H9 (cell line): ENCODE measurements around the gene MRAS. TPM values are rescaled to one million over a fixed set of nuclear protein-coding genes. Genes with fewer than 3 reads are reported as not detected.

Experiments used
- DNase-seq: peaks from one replicate; pipeline ENCODE4 v3.0.0-alpha.2; 2017
- H2AFZ ChIP-seq: one replicate; pipeline ENCODE4 v1.6.1; 2013; ENCODE audit warnings: mild to moderate bottlenecking, low read length, control low read depth, moderate library complexity
- H2AK5ac ChIP-seq: 2 replicates; pipeline ENCODE4 v1.6.1; 2013; ENCODE audit warnings: low read length, control low read depth, mixed read lengths; ENCODE audit not compliant: insufficient read length
- H2BK120ac ChIP-seq: one replicate; pipeline ENCODE4 v1.6.1; 2013; ENCODE audit warnings: low read depth, mild to moderate bottlenecking, low read length, control low read depth, inconsistent platforms; ENCODE audit not compliant: poor library complexity, severe bottlenecking
- H2BK12ac ChIP-seq: 2 replicates; pipeline ENCODE4 v1.6.1; 2013; ENCODE audit warnings: low read length, control low read depth, mixed read lengths, low read depth; ENCODE audit not compliant: insufficient read length
- H2BK15ac ChIP-seq: 2 replicates; pipeline ENCODE4 v1.6.1; 2013; ENCODE audit warnings: low read depth, low read length, control low read depth
- H2BK20ac ChIP-seq: one replicate; pipeline ENCODE4 v1.6.1; 2013; ENCODE audit warnings: low read depth, mild to moderate bottlenecking, low read length, control low read depth, inconsistent platforms; ENCODE audit not compliant: poor library complexity, severe bottlenecking
- H2BK5ac ChIP-seq: 2 replicates; pipeline ENCODE4 v1.6.1; 2013; ENCODE audit warnings: low read length, control low read depth, mixed read lengths; ENCODE audit not compliant: insufficient read length
- H3K14ac ChIP-seq: 2 replicates; pipeline ENCODE4 v1.6.1; 2013; ENCODE audit warnings: low read length, control low read depth; ENCODE audit not compliant: insufficient read depth
- H3K18ac ChIP-seq: 2 replicates; pipeline ENCODE4 v1.6.1; 2013; ENCODE audit warnings: low read depth, mild to moderate bottlenecking, mixed read lengths, low read length, control low read depth; ENCODE audit not compliant: insufficient read length
- H3K23ac ChIP-seq: 2 replicates; pipeline ENCODE4 v1.6.1; 2013; ENCODE audit warnings: low read length, control low read depth, mixed read lengths, low read depth; ENCODE audit not compliant: insufficient read length
- H3K23me2 ChIP-seq: 2 replicates; pipeline ENCODE4 v1.6.1; 2013; ENCODE audit warnings: low read depth, mild to moderate bottlenecking, mixed read lengths, low read length, control low read depth; ENCODE audit not compliant: insufficient read length, poor library complexity, severe bottlenecking
- H3K27ac ChIP-seq: 2 replicates; pipeline ENCODE4 v1.5.1; 2013; ENCODE audit warnings: low read length, control low read depth, mixed read lengths, low read depth; ENCODE audit not compliant: insufficient read length
- H3K27me3 ChIP-seq: 2 replicates; pipeline ENCODE4 v1.6.1; 2013; ENCODE audit warnings: low read length, control low read depth, inconsistent platforms; ENCODE audit not compliant: insufficient read depth
- H3K4ac ChIP-seq: 2 replicates; pipeline ENCODE4 v1.6.1; 2013; ENCODE audit warnings: low read depth, mild to moderate bottlenecking, control low read depth, inconsistent platforms, low read length, moderate library complexity
- H3K4me1 ChIP-seq: 2 replicates; pipeline ENCODE4 v1.6.1; 2013; ENCODE audit warnings: low read length, control low read depth, inconsistent platforms; ENCODE audit not compliant: insufficient read depth
- H3K4me2 ChIP-seq: 2 replicates; pipeline ENCODE4 v1.6.1; 2013; ENCODE audit warnings: low read length, control low read depth, mixed read lengths; ENCODE audit not compliant: insufficient read length, insufficient read depth
- H3K56ac ChIP-seq: 2 replicates; pipeline ENCODE4 v1.6.1; 2013; ENCODE audit warnings: low read depth, mild to moderate bottlenecking, mixed read lengths, low read length, control low read depth; ENCODE audit not compliant: insufficient read length
- H3K79me1 ChIP-seq: 2 replicates; pipeline ENCODE4 v1.6.1; 2013; ENCODE audit warnings: low read depth, mild to moderate bottlenecking, moderate library complexity, low read length, control low read depth, inconsistent platforms; ENCODE audit not compliant: insufficient read depth, poor library complexity, severe bottlenecking
- H3K79me2 ChIP-seq: 2 replicates; pipeline ENCODE4 v1.6.1; 2013; ENCODE audit warnings: low read length, control low read depth, inconsistent platforms; ENCODE audit not compliant: insufficient read depth
- H3K9ac ChIP-seq: 2 replicates; pipeline ENCODE4 v1.6.1; 2013; ENCODE audit warnings: low read length, control low read depth, mixed read lengths; ENCODE audit not compliant: insufficient read length; ENCODE audit errors: extremely low read depth
- H3K9me3 ChIP-seq: one replicate; pipeline ENCODE4 v1.6.1; 2013; ENCODE audit warnings: low read depth, low read length, inconsistent platforms; ENCODE audit not compliant: control insufficient read depth
- H3T11ph ChIP-seq: one replicate; pipeline ENCODE4 v1.6.1; 2013; ENCODE audit warnings: mild to moderate bottlenecking, low read length, control low read depth, inconsistent platforms
- H4K20me1 ChIP-seq: one replicate; pipeline ENCODE4 v1.6.1; 2013; ENCODE audit not compliant: control insufficient read depth, insufficient read length, insufficient read depth
- H4K5ac ChIP-seq: 2 replicates; pipeline ENCODE4 v1.6.1; 2013; ENCODE audit warnings: low read depth, mild to moderate bottlenecking, mixed read lengths, low read length, control low read depth; ENCODE audit not compliant: insufficient read length
- H4K8ac ChIP-seq: replicated peaks from 2 replicates; pipeline ENCODE4 v1.6.1; 2013; ENCODE audit warnings: low read length, control low read depth, mixed read lengths, low read depth; ENCODE audit not compliant: insufficient read length
- H4K91ac ChIP-seq: 2 replicates; pipeline ENCODE4 v1.6.1; 2013; ENCODE audit warnings: low read depth, mild to moderate bottlenecking, moderate library complexity, mixed read lengths, low read length, control low read depth; ENCODE audit not compliant: insufficient read length
- H3K27ac Mint-ChIP-seq, 3 experiments: 2 replicates in 2 of 3; 3 replicates in 1 of 3; pipeline ENCODE4 v1.8.0; 2020 to 2021; ENCODE audit warnings: mixed read lengths in 3 of 3, mild to moderate bottlenecking in 1 of 3, moderate library complexity in 1 of 3
- H3K27me3 Mint-ChIP-seq: 2 replicates; pipeline ENCODE4 v1.8.0; 2021; ENCODE audit warnings: low read depth, mild to moderate bottlenecking, moderate library complexity, mixed read lengths
- H3K36me3 Mint-ChIP-seq, 3 experiments: 2 replicates in 2 of 3; 3 replicates in 1 of 3; pipeline ENCODE4 v1.8.0; 2020 to 2021; ENCODE audit warnings: low read depth in 3 of 3, mixed read lengths in 3 of 3; ENCODE audit not compliant: insufficient read depth in 1 of 3
- H3K4me1 Mint-ChIP-seq, 2 experiments: 2 replicates each; pipeline ENCODE4 v1.8.0; 2020; ENCODE audit warnings: mixed read lengths in 2 of 2
- H3K4me3 Mint-ChIP-seq, 2 experiments: 2 replicates in 1 of 2; 3 replicates in 1 of 2; pipeline ENCODE4 v1.8.0; 2020 to 2021; ENCODE audit warnings: mild to moderate bottlenecking in 2 of 2, mixed read lengths in 2 of 2, moderate library complexity in 1 of 2
- H3K9me3 Mint-ChIP-seq, 2 experiments: 2 replicates in 1 of 2; 3 replicates in 1 of 2; pipeline ENCODE4 v1.8.0; 2020; ENCODE audit warnings: mild to moderate bottlenecking in 2 of 2, mixed read lengths in 2 of 2, moderate library complexity in 1 of 2
- WGBS: extraction: QIAGEN DNeasy Blood & Tissue Kit; methylation state at CpG from one replicate; pipeline ENCODE4 v1.1.7; 2013; ENCODE audit warnings: missing lambda C conversion rate, low lambda C conversion rate, mixed read lengths; ENCODE audit not compliant: insufficient read length; ENCODE audit errors: extremely low coverage; 5-methylcytosine and 5-hydroxymethylcytosine counted together
- total RNA-seq: library from RNA; stranded (reverse); gene quantifications from 2 replicates; pipeline ENCODE4 v1.2.1, GENCODE V29; 2021
- TF ChIP-seq, protein P1 (sequence below): fragments of 200-600 bp; sonication (generic); conservative IDR thresholded peaks from 3 replicates; pipeline ENCODE4 v1.8.0; 2021; ENCODE audit warnings: antibody characterized with exemption, mild to moderate bottlenecking

MRAS gene
- total RNA-seq, 1 experiment from 2014 or later, result 10.9 TPM

GRCh38 chr3:138449490-138449889, 101.1 kb downstream of the MRAS start:
- H3K79me2 ChIP-seq, result no peaks in the 10 kb centered on the region
- no CpG with 5 or more reads among the region's 3 CpGs for WGBS
- H4K91ac ChIP-seq, result no peak overlapping the region
- H3K27me3 ChIP-seq, result no peaks in the 10 kb centered on the region
- H2BK120ac ChIP-seq, result no peak overlapping the region
- no peaks in the 10 kb centered on the region for H3K79me1 ChIP-seq
- no peaks in the 10 kb centered on the region for H3K9me3 Mint-ChIP-seq
- no peak overlapping the region for H3K23ac ChIP-seq
- no peak overlapping the region for H3K27ac ChIP-seq
- H3K4me1 ChIP-seq, result no peaks in the 10 kb centered on the region
- no peak overlapping the region for H3K4me3 Mint-ChIP-seq
- no peak overlapping the region for H3K4me2 ChIP-seq
- DNase-seq, result no peak
- no peak overlapping the region for H3K4ac ChIP-seq
- no peak overlapping the region for H2BK15ac ChIP-seq
- H4K8ac ChIP-seq, result no peak overlapping the region
- no peak overlapping the region for H2BK20ac ChIP-seq
- peaks cover 13 to 17% of the 10 kb centered on the region in 2 experiments for H3K4me1 Mint-ChIP-seq
- no peak overlapping the region for H3T11ph ChIP-seq
- no peaks in the 10 kb centered on the region for H3K9me3 ChIP-seq
- H4K20me1 ChIP-seq, result no peaks in the 10 kb centered on the region
- H2BK5ac ChIP-seq, result no peak overlapping the region
- no peaks in the 10 kb centered on the region for H3K27me3 Mint-ChIP-seq
- H3K23me2 ChIP-seq, result no peaks in the 10 kb centered on the region
- H3K14ac ChIP-seq, result no peak overlapping the region
- no peak overlapping the region for H3K27ac Mint-ChIP-seq
- no peak overlapping the region for H3K9ac ChIP-seq
- H3K56ac ChIP-seq, result no peak overlapping the region
- H3K18ac ChIP-seq, result no peak overlapping the region
- H2AFZ ChIP-seq, result no peak overlapping the region
- no peak overlapping the region for H2AK5ac ChIP-seq
- H3K36me3 Mint-ChIP-seq, result no peaks in the 10 kb centered on the region; a peak in 1 of 7 replicates
- no peak overlapping the region for H4K5ac ChIP-seq
- TF ChIP-seq, protein P1, sequence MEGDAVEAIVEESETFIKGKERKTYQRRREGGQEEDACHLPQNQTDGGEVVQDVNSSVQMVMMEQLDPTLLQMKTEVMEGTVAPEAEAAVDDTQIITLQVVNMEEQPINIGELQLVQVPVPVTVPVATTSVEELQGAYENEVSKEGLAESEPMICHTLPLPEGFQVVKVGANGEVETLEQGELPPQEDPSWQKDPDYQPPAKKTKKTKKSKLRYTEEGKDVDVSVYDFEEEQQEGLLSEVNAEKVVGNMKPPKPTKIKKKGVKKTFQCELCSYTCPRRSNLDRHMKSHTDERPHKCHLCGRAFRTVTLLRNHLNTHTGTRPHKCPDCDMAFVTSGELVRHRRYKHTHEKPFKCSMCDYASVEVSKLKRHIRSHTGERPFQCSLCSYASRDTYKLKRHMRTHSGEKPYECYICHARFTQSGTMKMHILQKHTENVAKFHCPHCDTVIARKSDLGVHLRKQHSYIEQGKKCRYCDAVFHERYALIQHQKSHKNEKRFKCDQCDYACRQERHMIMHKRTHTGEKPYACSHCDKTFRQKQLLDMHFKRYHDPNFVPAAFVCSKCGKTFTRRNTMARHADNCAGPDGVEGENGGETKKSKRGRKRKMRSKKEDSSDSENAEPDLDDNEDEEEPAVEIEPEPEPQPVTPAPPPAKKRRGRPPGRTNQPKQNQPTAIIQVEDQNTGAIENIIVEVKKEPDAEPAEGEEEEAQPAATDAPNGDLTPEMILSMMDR, result no peak
- no peak overlapping the region for H2BK12ac ChIP-seq
